GM19043 (cell line): Measurements from ENCODE around the gene CD96.

Source experiments
- ATAC-seq: cut with Tn5 transposase; IDR thresholded peaks from one replicate; pipeline ENCODE4 v1.9.1; 2021; ENCODE audit warnings: low read depth; ENCODE audit not compliant: unreplicated experiment

CD96 gene

DNA sequence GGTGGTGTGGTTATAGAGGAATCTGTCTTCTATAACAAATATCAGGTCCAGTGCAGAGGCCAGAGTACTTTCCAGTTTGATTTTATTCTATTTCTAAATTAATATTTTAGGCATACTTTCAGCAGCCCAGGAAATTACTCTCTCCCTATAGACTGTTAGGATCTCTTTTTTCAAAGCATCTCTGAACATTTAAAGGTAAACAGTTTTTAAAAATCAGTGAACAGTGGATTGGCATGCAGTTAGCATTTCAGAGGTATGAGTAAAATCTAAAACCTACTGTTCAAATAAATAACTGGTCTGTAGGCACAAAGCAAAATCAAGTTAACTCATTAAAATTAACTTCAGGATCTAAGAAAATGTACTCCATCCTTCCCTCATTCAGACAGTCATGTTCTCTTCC, 50.1 kb downstream of the CD96 start:
- no peak for ATAC-seq

DNA sequence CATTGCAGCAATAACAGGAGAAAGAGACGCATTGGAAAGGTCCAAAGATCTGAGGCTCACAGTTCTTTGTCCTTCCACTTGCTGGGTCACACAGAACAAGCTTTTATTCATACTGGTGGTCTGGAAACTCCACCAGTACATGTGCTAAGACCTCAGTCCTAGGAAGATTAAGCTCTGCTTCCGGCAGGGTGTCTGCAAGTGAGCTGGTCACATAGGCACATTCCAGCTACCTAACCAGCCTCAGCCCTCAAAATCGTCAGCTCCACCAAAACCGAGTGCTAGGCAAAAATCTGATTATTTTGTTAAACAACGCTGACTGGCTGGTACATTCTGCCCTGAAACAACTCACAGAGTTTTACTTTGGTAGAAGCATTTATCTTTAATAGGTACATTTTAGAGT, 50.9 kb downstream of the CD96 start:
- no peak for ATAC-seq

DNA sequence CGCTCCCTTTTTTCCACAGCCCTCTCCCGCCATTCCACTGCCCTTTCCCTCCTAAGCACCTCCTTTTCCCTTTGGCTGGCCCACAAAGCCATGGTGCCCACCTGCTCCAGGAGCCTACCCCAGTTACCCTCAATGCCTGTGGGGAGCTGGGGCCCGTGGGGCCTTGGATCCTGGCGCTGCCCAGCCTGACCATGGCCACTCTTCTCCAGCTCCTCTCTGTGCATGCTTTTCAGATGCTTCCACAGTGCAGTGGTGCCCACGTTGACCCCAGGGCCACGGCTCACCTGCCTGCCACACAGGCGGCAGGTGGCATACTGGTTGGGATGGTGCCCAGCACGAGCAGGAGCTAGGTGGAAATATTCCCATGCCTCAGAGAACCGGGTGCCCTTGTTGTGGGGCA, 51.7 kb downstream of the CD96 start:
- no peak for ATAC-seq

DNA sequence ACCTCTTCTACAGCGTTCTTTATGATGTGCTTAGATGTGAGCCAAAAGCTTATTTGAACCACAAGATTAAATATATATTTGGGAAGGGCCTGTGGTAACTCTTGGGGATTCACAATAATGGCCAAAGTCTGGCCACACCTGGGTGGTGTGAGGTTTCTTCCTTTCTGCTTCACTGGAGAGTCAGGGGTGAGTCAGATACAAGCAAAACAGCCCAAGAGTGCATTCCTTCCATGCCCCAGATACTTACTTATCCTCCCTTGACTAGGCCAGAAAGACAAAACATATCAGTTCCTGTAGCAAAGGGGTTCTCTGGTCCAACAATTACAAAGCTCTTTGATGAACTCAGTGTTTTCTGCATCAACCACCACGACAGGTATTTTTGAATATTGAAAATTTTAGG, 52.2 kb downstream of the CD96 start:
- peak; percentile 58 for ATAC-seq

DNA sequence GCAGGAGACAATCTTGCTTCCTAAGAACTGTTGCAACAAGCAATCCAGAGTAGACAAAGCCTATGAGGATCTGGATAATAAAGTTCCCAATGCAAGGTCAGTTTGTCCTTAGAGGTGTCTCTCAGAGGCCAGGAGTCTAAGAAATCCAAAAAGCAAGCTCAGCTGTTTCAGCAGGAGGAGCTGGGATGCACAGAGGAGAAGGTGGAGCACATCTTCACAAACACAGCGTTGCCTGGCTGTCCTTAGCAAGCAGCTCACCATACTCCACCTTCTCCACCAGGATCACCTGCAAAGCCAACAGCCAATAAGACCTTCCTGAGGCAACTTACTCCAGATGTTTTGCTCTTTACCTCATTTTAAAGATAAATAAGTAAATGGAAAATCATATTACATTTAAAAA, 52.8 kb downstream of the CD96 start:
- no peak for ATAC-seq

DNA sequence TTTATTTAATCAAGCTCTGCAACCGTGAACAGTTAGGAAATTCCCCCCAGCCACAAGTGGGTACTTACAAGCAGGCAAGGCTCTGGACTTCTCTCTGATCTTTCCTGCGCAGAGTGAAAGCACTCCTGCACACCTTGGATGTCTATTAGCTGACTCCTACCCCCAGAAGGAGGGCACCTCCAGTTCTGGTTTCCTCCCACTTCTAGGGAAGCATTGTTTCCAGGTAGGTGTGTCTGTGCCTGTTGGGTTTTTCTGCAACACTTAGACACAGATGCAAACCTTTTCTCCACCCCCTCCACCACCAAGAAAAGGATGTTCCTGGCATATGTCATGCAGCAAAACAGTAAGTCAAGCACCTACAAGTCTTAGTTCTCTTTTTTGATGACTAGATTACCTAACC, 53.2 kb downstream of the CD96 start, which contains the start of gene ZBED2:
TSS of gene ZBED2 (minus strand) at position 115 of the 400 bp plus-strand sequence. CDS start 1,145 bp downstream, outside the sequence.
- peak; percentile 45 for ATAC-seq

DNA sequence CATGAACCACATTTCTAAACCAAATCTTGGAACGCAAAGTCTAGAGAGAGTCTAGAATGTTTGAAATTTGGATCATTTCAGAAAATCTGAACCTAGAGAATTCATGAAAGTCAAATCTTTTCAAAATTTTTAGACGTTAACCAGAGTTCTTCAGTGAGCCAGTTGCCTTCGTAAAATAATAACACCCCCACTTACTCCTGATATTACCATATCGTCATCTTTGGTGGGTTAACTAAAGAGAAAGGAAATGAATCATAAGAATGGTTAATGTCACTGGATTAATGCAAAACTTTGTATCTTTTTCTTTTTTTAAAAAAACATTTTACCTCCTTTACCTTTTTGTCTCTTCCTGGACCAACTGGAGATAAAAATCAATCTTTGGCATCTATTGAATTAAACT, 54.3 kb downstream of the CD96 start:
- ATAC-seq = no peak

DNA sequence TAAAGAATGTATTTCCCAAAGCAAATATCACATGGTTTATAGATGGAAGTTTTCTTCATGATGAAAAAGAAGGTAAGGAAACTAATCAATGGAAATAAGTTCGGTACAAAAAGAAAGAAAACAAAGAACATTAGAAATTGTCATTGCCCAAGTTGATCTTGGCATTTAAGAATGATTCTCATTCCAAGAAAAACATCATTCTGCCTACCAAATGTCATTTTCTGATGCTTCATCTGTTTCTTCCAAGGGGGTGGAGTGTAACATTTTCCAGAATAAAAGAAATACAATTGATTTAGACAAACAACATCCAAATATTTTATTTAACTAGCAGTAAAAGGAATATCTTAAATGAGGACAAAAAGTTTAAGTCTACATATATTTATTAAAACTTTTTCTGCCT, 56.1 kb downstream of the CD96 start:
- no peak for ATAC-seq

DNA sequence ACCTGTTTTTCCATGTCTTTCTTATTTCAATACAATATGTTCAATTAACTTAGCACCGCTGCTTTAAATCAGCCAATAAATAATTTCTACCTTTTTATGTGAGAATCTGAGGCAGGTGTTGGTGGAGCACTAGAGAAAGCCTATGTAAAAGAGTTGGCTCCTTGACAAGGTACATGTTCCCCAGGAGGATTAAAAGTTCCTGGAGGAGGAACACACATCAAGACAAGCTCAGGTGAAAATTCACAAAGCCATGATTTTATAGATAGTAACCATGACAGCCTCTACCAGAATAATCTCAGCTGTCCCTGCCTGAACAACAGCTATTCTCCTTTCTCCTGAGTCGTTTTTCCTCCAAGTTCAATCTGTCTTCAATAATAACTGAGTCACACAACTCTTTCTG, 56.6 kb downstream of the CD96 start:
- ATAC-seq = no peak

DNA sequence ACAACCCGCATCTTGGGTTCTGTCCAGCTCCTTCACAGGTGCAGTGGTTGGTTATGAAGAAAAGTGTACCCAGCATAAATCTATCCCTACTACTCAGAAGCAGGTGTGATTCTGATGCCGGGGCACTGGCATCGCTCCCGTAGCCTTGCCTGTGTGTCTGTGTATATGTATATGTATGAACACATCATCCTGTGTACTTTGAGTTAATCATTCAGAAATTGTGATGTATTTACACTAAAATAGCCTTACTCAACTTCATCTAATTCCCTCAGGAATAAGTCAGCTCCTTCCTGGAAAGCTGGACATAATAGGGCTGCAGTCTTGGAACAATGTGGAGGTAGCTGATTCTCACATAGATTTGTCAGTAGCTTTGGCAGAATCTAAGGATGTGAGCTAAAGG, 59.8 kb downstream of the CD96 start:
- ATAC-seq = no peak

DNA sequence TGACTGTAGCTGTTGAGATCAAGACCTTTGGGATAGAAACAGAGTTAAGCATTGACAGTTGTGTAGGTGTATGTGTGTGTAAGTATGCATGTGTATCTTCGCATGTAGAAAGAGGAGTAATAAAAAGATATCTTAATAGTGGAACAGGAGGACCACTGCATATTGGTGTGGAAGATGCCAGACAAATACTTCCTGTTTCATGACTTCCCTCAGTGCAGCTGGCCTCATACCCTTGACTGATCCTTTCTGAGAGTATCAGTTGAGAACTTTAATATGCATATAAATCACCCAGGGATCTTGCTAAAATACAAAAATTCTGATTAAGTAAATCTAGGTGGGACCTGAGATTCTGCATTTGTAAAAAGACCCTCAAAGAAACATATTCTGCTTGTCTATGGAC, 61.7 kb downstream of the CD96 start:
- peak; percentile 54 for ATAC-seq

DNA sequence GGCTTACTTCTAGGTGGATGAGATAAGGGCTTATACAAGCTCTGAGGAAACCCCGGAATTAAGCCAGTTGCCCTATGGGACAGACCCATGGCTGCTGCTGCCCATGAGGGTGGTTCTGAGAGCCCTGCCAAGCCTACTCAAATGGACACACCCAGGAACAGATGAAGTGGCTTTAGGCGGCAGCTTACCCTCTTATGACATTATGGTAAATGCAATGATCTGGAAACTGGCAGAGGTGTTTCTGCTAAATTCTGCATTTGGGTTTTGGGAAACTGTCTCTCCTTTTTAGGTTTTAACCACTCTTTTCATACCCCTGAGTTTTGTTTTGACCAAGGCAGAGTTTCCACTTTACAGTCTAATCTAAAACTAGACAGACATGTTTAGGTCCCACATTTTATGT, 62.1 kb downstream of the CD96 start:
- peak; percentile 13 for ATAC-seq

DNA sequence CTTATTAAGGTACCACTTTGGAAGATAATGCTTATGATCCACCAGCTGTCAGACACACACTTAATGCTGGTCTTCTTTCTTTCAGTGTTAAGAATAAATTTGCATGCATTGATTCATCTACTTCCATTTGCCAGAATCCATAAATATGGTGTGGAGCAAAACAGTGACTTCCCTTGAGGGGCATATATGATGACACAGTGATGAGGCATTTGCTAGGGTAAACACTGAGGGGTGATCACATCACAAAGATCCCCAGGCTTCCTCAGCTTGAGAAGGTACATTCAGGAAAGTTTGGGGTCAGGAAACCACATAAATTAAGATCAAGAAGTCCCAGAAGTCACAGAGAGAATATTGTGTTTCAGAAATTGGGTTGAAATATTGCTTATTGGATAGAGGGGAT, 63.0 kb downstream of the CD96 start:
- no peak for ATAC-seq

DNA sequence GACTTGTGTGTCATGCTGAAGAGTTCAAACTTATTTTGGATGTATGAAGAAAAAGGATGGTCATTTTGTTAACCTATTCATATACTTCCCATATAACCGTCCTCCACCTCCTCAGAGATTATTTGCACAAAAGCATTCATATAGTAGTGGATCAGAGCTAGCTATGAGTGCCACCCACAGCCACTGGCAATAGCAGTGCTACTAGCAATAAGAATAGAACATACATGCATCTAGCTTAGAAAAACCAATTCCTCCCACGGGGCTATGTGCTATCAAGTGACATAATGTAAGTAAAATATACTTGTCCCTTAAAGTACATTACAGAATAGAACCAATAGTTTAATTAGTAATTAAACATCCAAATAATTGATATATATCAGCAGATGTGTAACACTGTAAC, 63.5 kb downstream of the CD96 start:
- no peak for ATAC-seq

DNA sequence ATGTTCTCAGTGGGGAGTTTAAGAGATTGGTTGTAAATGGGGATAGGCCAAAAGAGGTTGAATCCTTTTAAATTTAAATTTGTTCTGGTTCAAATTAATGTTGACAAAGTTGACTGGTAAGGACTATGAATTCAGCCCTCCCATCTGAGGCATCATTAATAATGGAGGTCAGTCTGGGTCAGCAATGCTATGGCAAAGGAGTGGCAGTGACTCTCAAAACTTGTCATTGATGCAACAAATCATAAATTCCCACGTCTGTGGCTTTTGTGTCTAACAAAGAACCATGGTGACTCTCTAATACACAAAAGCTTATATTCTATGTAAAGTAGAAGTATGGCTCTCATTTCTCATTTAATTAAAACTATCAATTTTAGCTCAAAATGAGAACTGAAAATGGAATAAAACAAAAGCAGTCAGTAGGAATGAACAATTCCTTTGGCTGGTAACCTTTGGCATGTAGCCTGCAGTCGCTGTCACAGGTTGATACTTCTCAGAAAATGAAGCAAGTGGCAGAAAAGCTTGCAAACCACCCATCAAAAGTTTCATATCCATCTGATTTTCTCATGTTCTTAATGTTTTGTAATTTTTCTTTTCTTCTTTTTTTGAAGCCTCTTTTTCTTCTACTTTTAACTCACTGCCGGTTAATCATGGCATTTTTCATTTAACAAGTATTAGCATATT, 65.4 kb downstream of the CD96 start:
- ATAC-seq = no peak

DNA sequence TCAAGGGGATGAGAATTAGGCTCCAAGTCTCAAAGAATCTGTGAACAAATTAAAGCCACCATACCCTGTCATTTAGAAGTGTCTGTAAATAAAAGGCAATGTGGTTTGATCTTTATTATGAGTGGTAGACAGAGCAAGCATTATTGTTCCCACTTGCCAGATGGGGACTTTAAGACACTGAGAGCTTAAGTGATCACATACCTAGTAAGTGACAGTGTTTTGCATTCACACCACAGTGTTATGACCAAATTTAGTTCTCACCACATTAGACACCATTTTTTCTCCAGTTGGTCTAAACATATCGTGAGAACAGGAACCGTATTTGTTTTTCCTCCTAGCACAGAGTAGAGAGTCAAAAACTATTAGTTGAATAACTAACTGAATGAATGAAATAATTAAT, 66.4 kb downstream of the CD96 start:
- ATAC-seq = no peak

DNA sequence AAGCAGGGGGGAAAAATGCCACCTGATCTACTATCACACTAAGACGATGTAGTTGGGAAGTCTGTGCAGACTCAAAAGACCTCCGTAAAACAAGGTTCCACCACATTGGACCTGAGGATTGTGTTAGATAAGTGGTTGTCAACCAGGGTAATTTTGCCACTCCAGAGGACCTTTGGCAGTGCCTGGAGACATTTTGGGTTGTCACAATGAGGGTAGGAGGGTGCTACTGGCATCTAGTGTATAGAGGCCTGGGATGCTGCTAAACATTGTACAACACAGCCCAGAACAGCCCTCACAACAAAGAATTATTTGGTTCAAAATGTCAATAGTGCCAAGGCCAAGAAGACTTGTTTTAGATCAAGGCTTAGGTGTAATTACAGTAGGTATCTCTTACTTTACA, 67.7 kb downstream of the CD96 start:
- no peak for ATAC-seq

DNA sequence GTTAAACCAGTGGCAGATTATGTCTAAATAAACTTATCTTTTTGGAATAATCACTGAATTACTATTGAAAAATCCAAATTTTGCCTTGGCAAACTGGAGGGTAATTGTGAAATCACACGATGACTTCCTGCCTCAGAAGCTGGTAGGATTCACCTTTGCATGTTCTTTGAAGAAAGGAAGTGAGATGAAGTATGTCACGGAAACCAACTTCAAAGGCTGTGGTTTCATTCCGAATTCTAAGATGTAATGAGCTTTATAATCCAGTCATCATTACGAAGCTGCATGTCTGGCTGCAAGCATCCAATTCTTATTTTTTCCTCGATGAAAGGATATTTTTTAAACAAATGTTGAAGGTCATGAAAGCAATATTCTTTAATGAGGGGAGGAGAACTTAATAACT, 68.2 kb downstream of the CD96 start:
- ATAC-seq = peak; percentile 88

DNA sequence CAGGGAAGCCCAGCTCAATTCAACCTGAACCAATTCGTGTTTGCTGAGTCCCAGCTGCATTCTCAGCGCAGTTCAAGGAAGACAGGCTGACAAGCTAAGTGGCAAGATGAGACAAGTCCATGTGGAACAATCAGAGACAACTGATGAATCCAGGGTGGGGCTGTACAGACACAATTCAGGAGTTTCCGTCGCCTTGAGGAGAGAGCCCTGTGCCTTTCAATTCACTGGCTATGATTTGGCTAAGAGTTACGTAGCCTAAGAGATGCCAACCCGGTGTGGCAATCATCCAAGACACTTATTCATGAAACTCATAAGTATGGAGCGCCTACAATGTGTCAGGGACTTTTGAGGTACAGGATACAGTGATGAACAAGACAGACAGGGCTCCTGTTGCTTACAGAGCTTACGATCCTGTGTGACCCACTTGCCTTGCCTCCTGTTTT, 68.6 kb downstream of the CD96 start:
- peak; percentile 19 for ATAC-seq

DNA sequence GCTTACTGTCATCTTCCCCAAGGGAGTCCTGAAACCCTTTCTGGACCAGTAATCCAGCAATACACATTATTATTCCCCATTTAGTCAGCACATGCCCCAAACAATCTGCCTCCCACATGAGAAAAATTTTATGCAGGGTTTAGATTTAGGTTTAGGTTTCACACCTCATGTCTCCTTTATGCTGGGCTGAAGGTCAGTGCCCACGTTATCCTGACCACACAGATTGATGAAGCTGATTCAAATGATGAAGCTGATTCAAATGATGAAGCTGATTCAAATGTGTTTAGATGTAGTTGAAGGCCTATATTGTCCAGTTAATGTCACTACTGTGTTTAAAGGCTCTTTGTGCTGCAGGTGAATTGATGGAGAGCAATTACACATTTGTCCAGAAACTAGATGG, 71.3 kb downstream of the CD96 start:
- ATAC-seq = no peak

DNA sequence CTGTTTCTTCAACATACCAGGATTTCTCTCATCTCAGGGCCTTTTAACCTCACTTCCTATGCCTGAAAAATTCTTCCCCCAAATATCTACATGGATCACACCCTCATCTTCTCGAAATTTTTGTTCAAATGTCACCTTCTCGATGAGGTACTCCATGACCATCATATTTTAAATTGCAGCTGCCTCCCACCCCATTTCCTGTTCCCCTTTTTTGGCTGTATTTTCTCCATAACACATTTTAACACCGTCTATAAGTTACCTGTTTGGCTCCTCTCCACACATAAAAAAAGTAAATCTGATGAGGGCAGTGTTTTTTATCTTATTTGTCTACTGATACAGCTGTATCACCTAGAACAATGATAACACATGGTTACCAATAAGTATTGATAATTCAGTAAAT, 73.9 kb downstream of the CD96 start:
- no peak for ATAC-seq

DNA sequence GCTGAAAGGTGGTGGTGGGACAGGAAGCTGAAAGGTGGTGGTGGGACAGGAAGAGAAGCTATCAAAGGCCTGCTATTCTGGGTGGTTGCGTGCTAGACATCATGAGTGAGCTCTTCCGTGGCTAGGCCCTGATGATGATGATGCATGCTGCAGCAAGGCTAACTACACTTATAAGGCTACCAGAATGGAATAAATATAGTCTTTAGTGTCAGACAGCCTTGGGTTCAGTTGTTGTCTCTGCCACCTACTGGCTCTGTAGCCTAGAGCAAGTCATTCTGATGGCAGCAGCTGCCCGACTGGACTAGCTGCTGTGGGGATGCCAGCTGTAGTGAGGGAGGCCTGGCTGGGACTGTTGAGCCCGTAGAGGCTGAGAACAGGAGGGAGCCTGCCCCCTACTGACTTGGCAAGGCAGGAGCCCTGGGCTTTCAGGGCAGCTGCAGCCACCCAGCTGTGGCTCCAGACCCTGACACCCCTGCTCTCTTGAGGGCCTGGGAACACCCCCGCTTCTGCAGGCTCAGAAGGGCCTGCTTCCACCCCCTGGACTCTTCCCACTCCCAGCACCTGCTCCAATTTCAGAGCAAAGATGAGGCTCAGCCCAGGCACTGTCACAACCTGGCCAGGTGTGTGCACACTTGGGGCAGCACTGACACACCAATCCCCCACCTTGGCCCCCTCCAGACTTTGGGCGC, 74.6 kb downstream of the CD96 start:
- peak; percentile 77 for ATAC-seq
